GM18498 (cell line): ENCODE data around the gene SELP.
"Not testable (repeated sequence)": the region's sequence is repeated elsewhere in the genome, so short reads cannot be mapped to it uniquely, and the experiment has no call there.

ENCODE experiments used
- ATAC-seq: cut with Tn5 transposase; IDR thresholded peaks from one replicate; pipeline ENCODE4 v1.9.1; 2021; ENCODE audit warnings: mild to moderate bottlenecking, moderate library complexity; ENCODE audit not compliant: unreplicated experiment

The SELP gene

DNA sequence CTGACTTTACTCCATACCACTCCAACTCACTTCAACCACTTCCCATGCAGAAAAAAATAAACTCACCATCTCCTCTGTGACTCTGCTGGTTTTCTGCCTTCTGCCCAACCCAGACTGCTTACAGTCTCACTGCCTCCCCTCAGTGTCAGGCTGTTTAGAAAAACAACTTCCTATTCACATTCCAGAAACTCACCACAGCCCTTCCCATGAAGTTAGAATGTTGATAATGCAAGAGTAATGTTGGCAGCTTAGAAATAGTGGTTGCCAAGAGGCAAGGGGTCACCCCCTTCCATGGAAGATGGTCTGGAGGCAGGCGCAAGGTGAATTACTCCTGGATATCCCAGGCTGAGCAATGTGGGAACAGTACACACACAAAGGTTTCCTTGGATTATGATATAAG lies at the start of gene SELP:
Gene SELP, minus strand, starts transcription at position 119 of the 400 bp plus-strand sequence. Its CDS starts 50 bp downstream, at position 69.
- ATAC-seq = no peak

- ATAC-seq = no peak
These were observed 49.8 kb upstream of the SELP start for GRCh38 chr1:169679692-169680091.

DNA sequence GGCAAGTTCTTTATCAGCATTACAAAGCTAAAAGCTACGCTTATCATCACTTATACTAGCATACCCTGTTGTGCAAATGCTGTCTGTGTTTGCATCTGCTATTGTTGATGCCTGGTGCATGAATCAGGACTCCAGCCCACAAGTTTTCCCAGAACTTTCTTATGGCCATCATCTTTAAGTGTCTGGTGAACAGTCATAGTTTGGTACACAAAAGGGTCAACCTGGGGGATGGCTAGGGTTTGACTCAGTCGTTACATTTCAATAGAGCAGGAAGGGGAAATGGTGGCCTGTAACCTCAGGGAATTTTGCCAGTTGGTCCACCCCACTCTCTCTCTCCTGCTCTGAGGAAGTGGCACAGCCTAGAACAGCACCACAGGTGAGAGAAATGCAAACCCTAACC lies 46.1 kb upstream of the SELP start:
- ATAC-seq = no peak

GRCh38 chr1:169670836-169671235 lies 40.9 kb upstream of the SELP start:
- no peak for ATAC-seq

GRCh38 chr1:169670244-169670643 lies 40.3 kb upstream of the SELP start:
- ATAC-seq = not testable (repeated sequence)

DNA sequence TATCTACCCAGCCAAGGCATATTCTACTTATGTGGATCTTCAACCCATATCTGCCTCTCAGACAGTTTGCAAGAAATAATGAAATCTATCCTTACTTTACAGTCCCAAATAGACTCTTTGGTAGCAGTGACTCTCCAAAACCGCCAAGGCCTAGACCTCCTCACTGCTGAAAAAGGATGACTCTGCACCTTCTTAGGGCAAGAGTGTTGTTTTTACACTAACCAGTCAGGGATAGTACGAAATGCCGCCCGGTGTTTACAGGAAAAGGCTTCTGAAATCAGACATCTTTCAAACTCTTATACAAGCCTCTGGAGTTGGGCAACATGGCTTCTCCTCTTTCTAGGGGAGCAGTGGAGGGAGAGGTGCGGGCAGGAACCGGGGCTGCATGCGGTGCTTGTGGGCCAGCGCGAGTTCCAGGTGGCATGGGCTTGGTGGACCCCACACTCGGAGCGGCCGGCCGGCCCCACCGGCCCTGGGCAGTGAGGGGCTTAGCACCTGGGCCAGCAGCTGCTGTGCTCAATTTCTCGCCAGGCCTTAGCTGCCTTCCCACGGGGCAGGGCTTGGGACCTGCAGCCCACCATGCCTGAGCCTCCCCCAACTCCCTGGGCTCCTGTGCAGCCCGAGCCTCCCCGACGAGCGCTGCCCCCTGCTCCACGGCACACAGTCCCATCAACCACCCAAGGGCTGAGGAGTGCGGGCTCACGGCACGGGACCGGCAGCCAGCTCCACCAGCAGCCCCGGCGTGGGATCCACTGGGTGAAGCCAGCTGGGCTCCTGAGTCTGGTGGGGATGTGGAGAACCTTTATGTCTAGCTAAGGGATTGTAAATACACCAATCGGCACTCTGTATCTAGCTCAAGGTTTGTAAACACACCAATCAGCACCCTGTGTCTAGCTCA lies 38.0 kb upstream of the SELP start:
- not testable (repeated sequence) for ATAC-seq

DNA sequence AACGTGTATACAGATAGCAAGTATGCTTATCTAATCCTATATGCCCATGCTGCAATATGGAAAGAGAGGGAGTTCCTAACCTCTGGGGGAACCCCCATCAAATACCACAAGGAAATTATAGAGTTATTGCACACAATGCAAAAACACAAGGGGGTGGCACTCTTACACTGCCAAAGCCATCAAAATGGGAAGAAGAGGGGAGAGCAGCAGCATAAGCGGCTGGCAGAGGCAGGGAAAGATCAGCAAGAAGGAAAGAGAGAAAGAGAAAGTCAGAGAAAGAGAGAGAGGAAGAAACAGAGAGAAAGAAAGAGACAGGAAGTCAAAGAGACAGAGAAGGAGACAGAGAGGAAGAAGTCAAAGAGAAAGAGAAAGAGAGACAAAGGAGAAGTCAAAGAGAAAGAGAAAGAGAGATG lies 37.3 kb upstream of the SELP start:
- ATAC-seq = peak; percentile 74

DNA sequence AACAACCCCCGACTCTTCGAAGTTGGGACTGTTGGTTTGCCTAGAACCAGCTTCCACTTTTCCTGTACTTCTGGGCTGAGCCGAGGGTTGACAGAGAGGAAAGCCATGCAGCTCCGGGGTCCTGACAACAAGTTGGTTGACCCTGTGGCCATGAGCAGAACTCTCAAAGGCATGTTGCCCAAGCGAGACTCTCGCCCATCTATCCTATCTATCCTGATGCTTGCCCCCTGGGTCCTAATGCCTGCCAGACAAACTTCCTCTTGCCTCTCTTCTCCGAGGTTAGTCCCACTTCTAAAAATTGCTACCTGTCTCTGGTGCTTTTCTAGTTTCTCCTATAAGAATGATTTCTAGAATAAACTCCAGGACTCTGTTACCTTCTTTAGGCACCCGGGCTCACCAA lies 32.8 kb upstream of the SELP start:
- ATAC-seq = not testable (repeated sequence)

DNA sequence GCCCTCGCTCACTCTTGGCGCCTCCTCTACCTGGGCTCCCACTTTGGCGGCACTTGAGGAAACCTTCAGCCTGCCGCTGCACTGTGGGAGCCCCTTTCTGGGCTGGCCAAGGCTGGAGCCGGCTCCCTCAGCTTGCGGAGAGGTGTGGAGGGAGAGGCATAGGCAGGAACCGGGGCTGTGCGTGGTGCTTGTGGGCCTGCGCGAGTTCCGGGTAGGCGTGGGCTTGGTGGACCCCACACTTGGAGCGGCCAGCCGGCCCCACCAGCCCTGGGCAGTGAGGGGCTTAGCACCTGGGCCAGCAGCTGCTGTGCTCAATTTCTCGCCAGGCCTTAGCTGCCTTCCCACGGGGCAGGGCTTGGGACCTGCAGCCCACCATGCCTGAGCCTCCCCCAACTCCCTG lies 31.1 kb upstream of the SELP start:
- ATAC-seq = not testable (repeated sequence)

- not testable (repeated sequence) for ATAC-seq
These were observed 28.9 kb upstream of the SELP start for GRCh38 chr1:169658777-169659176.

- ATAC-seq = no peak
These were observed 23.9 kb upstream of the SELP start for GRCh38 chr1:169653873-169654272.

DNA sequence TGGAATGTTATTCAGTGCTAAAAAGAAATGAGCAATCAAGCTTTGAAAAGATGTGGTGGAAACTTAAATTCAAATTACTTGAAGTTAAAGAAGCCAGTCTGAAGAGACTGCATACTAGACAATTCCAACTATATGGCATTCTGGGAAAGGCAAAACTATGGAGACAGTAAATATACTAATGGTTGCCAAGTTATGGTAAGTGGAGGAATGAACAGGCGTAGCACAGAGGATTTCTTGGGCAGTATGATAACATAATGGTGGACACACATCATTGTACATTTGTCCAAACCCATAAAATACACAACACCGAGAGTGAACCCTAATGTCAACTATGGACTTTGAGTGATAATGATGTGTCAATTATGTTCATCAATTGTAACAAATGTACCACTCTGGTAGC lies 21.1 kb upstream of the SELP start:
- no peak for ATAC-seq

DNA sequence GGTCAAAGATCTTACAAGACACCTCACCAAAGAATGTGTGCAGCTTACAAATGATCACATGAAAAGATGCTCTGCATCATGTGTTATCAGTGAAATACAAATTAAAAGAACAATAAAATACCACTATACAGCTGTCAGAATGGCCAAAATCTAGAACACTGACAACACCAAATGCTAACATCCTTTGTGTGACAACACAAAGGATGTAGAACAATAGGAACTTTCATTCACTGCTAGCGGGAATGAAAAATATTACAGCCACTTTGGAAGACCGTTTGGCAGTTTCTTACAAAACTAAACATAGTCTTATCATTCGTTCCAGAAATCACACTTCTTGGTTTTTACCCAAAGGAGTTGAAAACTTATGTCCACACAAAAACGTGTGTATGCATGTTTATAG lies 20.6 kb upstream of the SELP start:
- ATAC-seq = no peak

DNA sequence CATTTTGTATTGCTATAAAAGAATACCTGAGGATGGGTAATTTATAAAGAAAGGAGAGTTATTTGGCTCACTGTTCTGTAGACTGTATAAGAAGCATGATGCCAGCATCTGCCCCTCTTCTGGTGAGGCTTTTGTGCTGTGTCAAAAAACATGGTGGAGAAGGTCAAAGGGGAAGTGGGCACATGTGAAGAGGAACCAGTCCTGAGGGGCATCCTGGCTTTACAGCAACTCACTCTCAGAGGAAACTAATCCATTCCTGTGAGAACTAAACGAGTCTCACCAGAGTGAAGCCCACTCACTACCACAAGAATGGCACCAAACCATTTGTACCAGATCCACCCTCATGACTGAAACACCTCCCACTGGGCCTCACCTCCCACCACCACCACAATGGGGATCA lies 18.8 kb upstream of the SELP start:
- no peak for ATAC-seq

- ATAC-seq = no peak
These were observed 18.3 kb upstream of the SELP start for GRCh38 chr1:169648187-169648586.

- ATAC-seq = no peak
These were observed 17.6 kb upstream of the SELP start for GRCh38 chr1:169647512-169647911.

DNA sequence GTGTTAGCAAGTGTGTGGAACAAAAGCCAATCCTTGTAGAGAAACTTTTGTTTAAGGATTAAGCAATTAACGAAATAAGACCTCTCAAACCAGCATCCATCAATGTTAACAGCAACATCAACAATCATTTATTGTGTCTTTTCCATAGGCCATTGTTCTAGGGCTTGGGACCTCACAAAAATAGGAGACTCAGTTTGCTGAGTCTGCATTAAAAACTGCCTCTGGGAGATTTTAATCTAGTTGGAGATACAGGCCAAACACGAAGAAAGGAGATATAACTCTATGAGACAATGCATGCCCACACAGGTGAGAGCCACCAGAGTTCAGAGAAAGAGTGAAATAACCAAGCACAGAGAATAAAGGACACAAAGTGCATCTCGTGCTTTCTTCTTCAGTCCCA lies 14.4 kb upstream of the SELP start:
- ATAC-seq = no peak

GRCh38 chr1:169634877-169635276 lies 5.0 kb upstream of the SELP start:
- ATAC-seq = no peak

GRCh38 chr1:169634145-169634544 lies 4.2 kb upstream of the SELP start:
- ATAC-seq = no peak

DNA sequence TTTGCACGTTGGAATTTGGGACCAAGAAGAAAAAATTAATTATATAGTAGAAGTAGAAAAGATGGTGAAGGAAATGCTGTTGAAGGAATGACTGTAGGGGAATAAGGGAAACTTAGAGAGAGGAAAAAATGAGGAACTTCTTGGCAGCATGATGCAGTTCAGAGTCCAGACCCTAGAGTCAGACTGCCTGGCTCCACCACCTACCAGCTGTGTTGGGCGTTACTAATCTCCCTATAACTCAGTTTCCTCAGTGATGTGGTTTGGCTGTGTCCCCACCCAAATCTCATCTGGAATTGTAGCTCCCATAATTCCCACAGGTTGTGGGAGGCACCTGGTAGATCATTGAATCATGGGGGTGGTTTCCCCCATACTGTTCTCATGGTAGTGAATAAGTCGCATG lies 1.3 kb upstream of the SELP start:
- no peak for ATAC-seq

- no peak for ATAC-seq
These were observed 5.0 kb downstream of the SELP start for GRCh38 chr1:169624912-169625311.

GRCh38 chr1:169624122-169624521 lies 5.8 kb downstream of the SELP start:
- no peak for ATAC-seq
